Thymus (tissue), 11 donors: ENCODE measurements around the gene STPG2. TPM values are rescaled to one million over a fixed set of nuclear protein-coding genes. Genes with fewer than 3 reads are reported as not detected.
"Not testable (repeated sequence)": the region's sequence is repeated elsewhere in the genome, so short reads cannot be mapped to it uniquely, and the experiment has no call there.

ENCODE experiments used
- DNase-seq, 9 donors: peaks; one replicate each; pipeline ENCODE4 v3.0.0-alpha.2; 2013; ENCODE audit warnings: low spot score in 9 of 9, low read depth in 6 of 9, missing footprints in 1 of 9
- H3K27ac ChIP-seq, 2 donors: one replicate each; pipeline ENCODE4 v1.5.1; 2013; ENCODE audit warnings: control low read depth in 1 of 2, low read depth in 1 of 2, low read length in 1 of 2, mild to moderate bottlenecking in 1 of 2, moderate library complexity in 1 of 2
- H3K27me3 ChIP-seq, 2 donors: one replicate each; pipeline ENCODE4 v1.5.1; 2013; ENCODE audit warnings: low read length in 1 of 2; ENCODE audit not compliant: control insufficient read depth in 2 of 2, insufficient read depth in 1 of 2
- H3K36me3 ChIP-seq, 2 donors: one replicate each; pipeline ENCODE4 v1.5.1; 2013; ENCODE audit warnings: low read length in 1 of 2, mild to moderate bottlenecking in 1 of 2, moderate library complexity in 1 of 2; ENCODE audit not compliant: control insufficient read depth in 2 of 2, insufficient read depth in 2 of 2
- H3K4me1 ChIP-seq, 2 donors: one replicate each; pipeline ENCODE4 v1.5.1; 2013; ENCODE audit warnings: low read length in 2 of 2; ENCODE audit not compliant: control insufficient read depth in 2 of 2, insufficient read depth in 2 of 2
- H3K4me3 ChIP-seq, 2 donors: one replicate each; pipeline ENCODE4 v1.5.1; 2013; ENCODE audit warnings: low read length in 2 of 2, control low read depth in 1 of 2, mild to moderate bottlenecking in 1 of 2
- H3K9me3 ChIP-seq, 2 donors: one replicate each; pipeline ENCODE4 v1.5.1; 2013; ENCODE audit warnings: low read length in 1 of 2, mild to moderate bottlenecking in 1 of 2; ENCODE audit not compliant: control insufficient read depth in 2 of 2, insufficient read depth in 1 of 2
- WGBS: extraction: QIAGEN DNeasy Blood & Tissue Kit; methylation state at CpG from one replicate; pipeline ENCODE4 v1.1.7; 2013; 5-methylcytosine and 5-hydroxymethylcytosine counted together
- polyA plus RNA-seq: library from polyadenylated mRNA; stranded (reverse); fragments of 200-250 nt; gene quantifications from one replicate; pipeline ENCODE4 v1.2.3, GENCODE V29; 2013
- total RNA-seq: library from RNA; stranded (reverse); fragments of 120-200 nt; gene quantifications from one replicate; pipeline ENCODE4 v1.2.4, GENCODE V29; 2013
- donor health status: healthy.

Gene STPG2
- total and polyA plus RNA-seq, 2 donors = 0.16 to 0.24 TPM

- Histone ChIP-seq H3K9me3 (no peaks in the 10 kb centered on the region), H3K36me3 (no peaks in the 10 kb centered on the region), H3K4me3 (no peak overlapping the region), H3K27ac (no peak overlapping the region), H3K27me3 (no peaks in the 10 kb centered on the region), H3K4me1 (no peaks in the 10 kb centered on the region)
- no peak for DNase-seq
- WGBS = 90% methylated on average over 4 of the region's 4 CpGs
Measured at GRCh38 chr4:97558204-97558778, 585.0 kb downstream of the STPG2 start.

- not testable (repeated sequence) for H3K36me3 ChIP-seq, H3K27ac ChIP-seq, H3K27me3 ChIP-seq, H3K4me1 ChIP-seq, H3K4me3 ChIP-seq, H3K9me3 ChIP-seq
- 55% methylated on average over 10 of the region's 10 CpGs for WGBS
- peak in 1 of 9 donors; percentile 25 for DNase-seq
Measured at GRCh38 chr4:97550637-97551036, 592.6 kb downstream of the STPG2 start.

- Histone ChIP-seq H3K4me3 (no peak overlapping the region), H3K27ac (no peak overlapping the region), H3K27me3 (no peaks in the 10 kb centered on the region), H3K9me3 (peaks cover 0 to 4% of the 10 kb centered on the region in 2 donors), H3K4me1 (no peaks in the 10 kb centered on the region), H3K36me3 (no peaks in the 10 kb centered on the region)
- no peak for DNase-seq
- WGBS = 95% methylated on average over 2 of the region's 2 CpGs
Measured at GRCh38 chr4:97548943-97549583, 594.2 kb downstream of the STPG2 start.

- peaks cover 0 to 4% of the 10 kb centered on the region in 2 donors for H3K9me3 ChIP-seq
- no peaks in the 10 kb centered on the region for H3K4me1 ChIP-seq
- H3K4me3 ChIP-seq = no peak overlapping the region
- 87% methylated on average over 2 of the region's 2 CpGs for WGBS
- no peak overlapping the region for H3K27ac ChIP-seq
- no peak for DNase-seq
- no peaks in the 10 kb centered on the region for H3K36me3 ChIP-seq
- H3K27me3 ChIP-seq = no peaks in the 10 kb centered on the region
Measured at GRCh38 chr4:97548186-97548585, 595.1 kb downstream of the STPG2 start.

GRCh38 chr4:97531351-97531750 lies 611.9 kb downstream of the STPG2 start:
- Histone ChIP-seq H3K4me1 (no peaks in the 10 kb centered on the region), H3K4me3 (no peak overlapping the region), H3K27me3 (no peaks in the 10 kb centered on the region), H3K36me3 (no peaks in the 10 kb centered on the region), H3K27ac (no peak overlapping the region), H3K9me3 (no peaks in the 10 kb centered on the region)
- DNase-seq = no peak

GRCh38 chr4:97530676-97531075 lies 612.6 kb downstream of the STPG2 start:
- Histone ChIP-seq H3K4me3 (no peak overlapping the region), H3K27me3 (no peaks in the 10 kb centered on the region), H3K9me3 (no peaks in the 10 kb centered on the region), H3K4me1 (no peaks in the 10 kb centered on the region), H3K27ac (no peak overlapping the region), H3K36me3 (no peaks in the 10 kb centered on the region)
- 74% methylated on average over 1 of the region's 1 CpG for whole genome bisulfite sequencing
- DNase-seq = no peak

- no peaks in the 10 kb centered on the region for H3K9me3 ChIP-seq
- no peaks in the 10 kb centered on the region for H3K4me1 ChIP-seq
- H3K36me3 ChIP-seq = no peaks in the 10 kb centered on the region
- no peak for DNase-seq
- no peak overlapping the region for H3K4me3 ChIP-seq
- no peak overlapping the region for H3K27ac ChIP-seq
- no peaks in the 10 kb centered on the region for H3K27me3 ChIP-seq
- WGBS = 86% methylated on average over 3 of the region's 3 CpGs
Measured at GRCh38 chr4:97525236-97525635, 618.0 kb downstream of the STPG2 start.

- Histone ChIP-seq H3K4me3 (no peak overlapping the region), H3K4me1 (no peaks in the 10 kb centered on the region), H3K27ac (no peak overlapping the region), H3K36me3 (no peaks in the 10 kb centered on the region), H3K9me3 (no peaks in the 10 kb centered on the region), H3K27me3 (no peaks in the 10 kb centered on the region)
- DNase-seq = no peak
- WGBS = 95% methylated on average over 1 of the region's 1 CpG
Measured at GRCh38 chr4:97517939-97518338, 625.3 kb downstream of the STPG2 start.

GRCh38 chr4:97513917-97514316 lies 629.4 kb downstream of the STPG2 start:
- no peak for DNase-seq
- WGBS = 95% methylated on average over 3 of the region's 3 CpGs
- H3K27me3 ChIP-seq = no peaks in the 10 kb centered on the region
- no peaks in the 10 kb centered on the region for H3K36me3 ChIP-seq
- H3K9me3 ChIP-seq = no peaks in the 10 kb centered on the region
- no peaks in the 10 kb centered on the region for H3K4me1 ChIP-seq
- H3K27ac ChIP-seq = no peak overlapping the region
- H3K4me3 ChIP-seq = no peak overlapping the region
